Stimulated activated CD4-positive, alpha-beta T cell treated with anti-CD3 and anti-CD28 coated beads, Interleukin-12 subunit alpha, Interleukin-12 subunit beta, amount 100 ng/mL, for 4 hours (primary cell): ENCODE data around the gene RCC1.
"Not testable (repeated sequence)": the region's sequence is repeated elsewhere in the genome, so short reads cannot be mapped to it uniquely, and the experiment has no call there.

Experiments
- DNase-seq: peaks from one replicate; pipeline ENCODE4 v3.0.0-alpha.2; 2020

Gene RCC1

GRCh38 chr1:28552758-28553663 is 47.2 kb downstream of the RCC1 start, which contains the start of gene TRNAU1AP:
TSS of gene TRNAU1AP (plus strand) at chr1:28553085. CDS start at chr1:28553111, 26 bp downstream.
- peak; percentile 97 for DNase-seq

GRCh38 chr1:28560886-28561285 is 55.0 kb downstream of the RCC1 start:
- DNase-seq: no peak

DNA sequence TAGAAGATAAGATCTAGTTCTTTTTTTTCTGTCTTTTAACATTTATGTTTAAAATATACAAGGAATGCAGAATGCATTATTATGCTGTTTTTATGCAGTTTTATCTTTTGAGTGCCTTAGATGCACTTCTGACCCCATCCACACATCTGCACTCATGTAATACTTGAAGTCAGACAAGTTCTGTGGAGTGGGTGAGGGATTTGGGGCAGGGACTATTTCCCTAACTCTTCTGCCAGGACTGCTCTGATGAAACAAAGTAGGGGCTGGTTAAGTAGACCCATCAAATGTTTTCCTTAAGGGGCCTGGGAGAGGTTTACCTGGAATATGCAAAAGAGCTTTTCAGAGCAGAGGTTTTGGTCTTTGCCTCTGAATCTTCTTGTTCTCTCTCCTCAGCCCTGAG is 58.5 kb downstream of the RCC1 start:
- DNase-seq: no peak

GRCh38 chr1:28565040-28565439 is 59.2 kb downstream of the RCC1 start:
- DNase-seq: no peak

DNA sequence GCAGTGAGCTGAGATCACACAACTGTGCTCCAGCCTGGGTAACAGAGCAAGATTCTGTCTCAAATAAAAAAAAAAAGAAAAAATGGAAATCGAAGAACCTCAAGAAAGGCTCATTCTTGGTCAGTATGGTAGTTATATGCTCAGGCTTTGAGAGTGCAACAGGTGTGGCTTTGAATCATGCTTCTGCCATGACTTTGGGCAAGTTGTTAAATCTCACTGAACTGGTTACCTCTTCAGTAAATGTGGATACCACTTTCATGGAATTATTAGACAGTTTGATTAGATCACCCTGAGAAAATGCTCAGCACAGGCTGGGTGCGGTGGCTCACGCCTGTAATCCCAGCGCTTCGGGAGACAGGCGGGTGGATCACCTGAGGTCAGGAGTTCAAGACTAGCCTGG is 59.9 kb downstream of the RCC1 start:
- no peak for DNase-seq

- no peak for DNase-seq
Measured at GRCh38 chr1:28566931-28567330, 61.1 kb downstream of the RCC1 start.

DNA sequence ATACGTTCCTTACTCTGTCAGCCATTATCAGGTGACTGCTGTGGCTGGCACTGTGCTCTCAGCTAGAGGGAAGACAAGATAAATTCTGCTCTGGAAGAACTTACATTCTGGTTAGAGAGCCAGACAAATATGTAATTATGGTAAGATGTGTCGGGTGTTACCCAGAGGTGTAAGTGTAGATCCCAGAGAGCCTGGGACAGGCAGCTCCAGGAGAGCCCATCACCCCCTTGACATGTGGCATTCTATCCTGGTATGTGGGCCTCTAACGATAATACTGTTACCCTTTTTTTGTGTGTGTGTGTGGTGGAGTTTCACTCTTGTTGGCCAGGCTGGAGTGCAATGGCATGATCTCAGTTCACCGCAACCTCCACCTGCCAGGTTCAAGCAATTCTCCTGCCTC is 66.1 kb downstream of the RCC1 start:
- DNase-seq: no peak

DNA sequence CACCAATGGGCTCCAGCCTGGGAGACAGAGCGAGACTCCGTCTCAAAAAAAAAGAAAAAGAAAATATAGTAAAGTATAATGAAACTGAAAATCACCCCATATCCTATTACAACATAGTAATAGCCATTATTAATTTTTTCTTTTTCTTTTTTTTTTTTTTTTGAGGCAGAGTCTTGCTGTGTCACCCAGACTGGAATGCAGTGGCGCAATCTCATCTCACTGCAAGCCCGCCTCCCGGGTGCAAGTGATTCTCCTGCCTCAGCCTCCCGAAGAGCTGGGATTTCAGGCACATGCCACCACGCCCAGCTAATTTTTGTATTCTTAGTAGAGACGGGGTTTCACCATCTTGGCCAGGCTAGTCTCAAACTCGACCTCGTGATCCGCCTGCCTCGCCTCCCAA is 67.0 kb downstream of the RCC1 start:
- DNase-seq: not testable (repeated sequence)

DNA sequence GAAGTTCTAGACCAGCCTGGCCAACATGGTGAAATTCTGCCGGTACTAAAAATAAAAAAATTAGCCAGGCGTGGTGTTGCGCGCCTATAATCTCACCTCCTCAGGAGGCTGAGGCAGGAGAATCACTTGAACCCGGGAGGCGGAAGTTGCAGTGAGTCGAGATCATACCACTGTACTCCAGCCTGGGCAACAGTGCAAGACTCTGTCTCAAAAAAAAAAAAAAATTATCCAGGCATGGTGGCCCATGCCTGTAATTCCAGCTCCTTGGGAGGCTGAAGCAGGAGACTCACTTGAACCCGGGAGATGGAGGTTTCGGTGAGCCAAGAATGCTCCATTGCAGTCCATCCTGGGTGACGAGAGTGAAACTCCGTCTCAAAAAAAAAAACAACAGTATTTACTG is 67.7 kb downstream of the RCC1 start:
- no peak for DNase-seq

DNA sequence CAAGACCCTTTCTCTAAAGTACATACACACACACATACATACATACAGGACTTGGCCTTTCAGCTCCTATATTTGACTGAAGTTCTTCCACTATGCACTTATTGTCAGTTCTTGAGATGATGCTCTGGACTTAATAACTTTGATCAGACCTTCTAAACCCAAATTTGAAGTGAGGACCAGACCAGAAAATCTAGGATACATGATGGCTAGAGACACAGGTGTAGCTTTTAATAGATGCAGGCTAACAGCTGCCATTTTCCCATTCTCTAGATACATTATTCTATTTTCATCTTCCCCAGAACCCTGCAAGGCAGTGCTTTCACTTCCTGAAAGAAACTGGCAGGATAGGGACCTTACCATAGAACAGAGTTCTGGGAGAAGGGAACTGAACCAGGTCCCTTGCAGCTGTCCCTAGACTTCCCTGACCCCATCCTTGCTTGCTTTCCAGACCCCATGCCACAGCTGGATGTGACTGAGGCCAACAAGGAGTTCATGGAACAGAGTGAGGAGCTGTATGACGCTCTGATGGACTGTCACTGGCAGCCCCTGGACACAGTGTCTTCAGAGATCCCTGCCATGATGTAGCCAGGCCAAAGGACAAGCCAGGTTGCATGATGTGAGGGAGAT is 71.3 kb downstream of the RCC1 start:
- peak; percentile 42 for DNase-seq

DNA sequence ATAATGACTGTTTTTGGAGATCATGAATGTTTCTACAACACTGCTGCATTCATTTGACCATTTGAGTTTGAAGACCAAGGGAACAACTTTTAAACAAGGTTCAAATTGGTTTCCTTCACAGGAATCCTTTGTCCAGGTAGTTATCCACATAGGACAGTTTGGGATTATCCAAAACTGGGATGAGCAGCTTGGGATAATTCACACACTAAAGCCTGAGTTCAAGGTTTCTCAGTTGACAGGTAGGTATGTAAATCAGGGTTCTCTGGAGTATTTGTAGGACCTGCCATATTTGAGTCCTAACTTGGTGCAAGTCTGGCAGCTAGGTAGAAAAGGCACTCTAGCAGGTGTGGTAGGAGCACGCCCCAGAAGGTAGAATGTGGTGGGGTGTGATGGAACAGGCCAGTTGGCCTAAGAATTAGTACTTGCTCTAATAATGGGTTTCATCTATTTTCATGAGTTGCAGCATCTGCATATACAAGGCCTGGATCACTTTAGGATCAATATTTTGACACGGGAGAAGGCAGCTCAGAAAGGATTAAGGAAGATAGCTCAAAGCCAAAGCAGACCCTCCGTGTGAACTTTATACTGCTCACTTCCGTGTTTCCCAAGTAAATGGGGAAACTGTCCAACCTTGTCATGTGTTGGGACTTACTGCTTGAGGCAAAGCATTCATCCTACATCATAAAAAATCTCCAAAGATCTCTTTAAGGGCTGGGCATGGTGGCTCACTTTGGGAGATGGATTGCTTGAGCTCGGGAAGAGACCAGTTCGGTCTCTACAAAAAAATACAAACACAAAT is 72.1 kb downstream of the RCC1 start:
- no peak for DNase-seq

DNA sequence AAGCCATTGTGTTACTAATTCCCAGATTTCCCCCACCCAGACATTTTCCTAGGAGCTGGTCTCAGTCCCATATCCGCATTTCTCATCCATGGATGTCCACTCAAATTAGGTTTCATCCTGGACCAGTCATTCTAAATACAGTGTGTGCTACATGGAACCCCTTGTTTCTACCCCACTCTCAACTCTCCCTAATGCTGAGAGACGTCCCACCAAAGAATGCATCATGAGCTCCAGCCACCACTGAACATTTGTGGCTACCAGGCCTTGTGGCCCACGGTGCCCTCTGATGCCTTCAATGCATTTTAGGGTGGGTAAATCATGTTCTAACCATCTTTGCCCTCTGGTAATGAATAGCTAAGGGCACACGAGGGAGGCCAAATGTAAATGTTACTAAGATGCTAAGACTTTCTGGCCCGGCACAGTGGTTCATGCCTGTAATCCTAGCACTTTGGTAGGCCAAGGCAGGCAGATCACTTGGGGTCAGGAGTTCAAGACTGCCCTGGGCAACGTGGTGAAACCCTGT is 72.9 kb downstream of the RCC1 start:
- DNase-seq: no peak

- DNase-seq: no peak
Measured at GRCh38 chr1:28579401-28579800, 73.6 kb downstream of the RCC1 start.

- DNase-seq: peak; percentile 61
Measured at GRCh38 chr1:28580722-28581530, 75.1 kb downstream of the RCC1 start.

- peak; percentile 91 for DNase-seq
Measured at GRCh38 chr1:28581531-28582247, 75.8 kb downstream of the RCC1 start.

DNA sequence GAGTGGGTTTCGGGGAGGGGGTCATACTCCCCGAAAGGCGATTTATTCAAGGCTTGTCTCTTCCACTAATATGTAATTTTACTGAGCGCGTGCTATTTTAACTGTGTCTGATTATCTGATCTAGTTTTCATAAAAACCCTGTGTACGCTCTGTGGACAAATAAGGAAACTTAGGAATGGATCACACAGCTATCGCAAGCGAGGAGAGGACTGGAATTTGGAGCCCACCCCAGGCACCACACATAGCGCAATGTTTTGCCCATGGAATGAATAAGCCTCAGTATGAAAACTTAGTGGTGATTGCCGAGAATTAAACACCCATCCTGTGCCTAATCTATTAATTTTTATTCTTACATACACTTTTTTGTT is 76.4 kb downstream of the RCC1 start:
- DNase-seq: no peak

GRCh38 chr1:28586585-28587391 is 80.9 kb downstream of the RCC1 start:
- DNase-seq: not testable (repeated sequence)
